Measurements from ENCODE around the gene IL19. TPM values are rescaled to one million over a fixed set of nuclear protein-coding genes. Genes with fewer than 3 reads are reported as not detected.
"Not testable (repeated sequence)": the region's sequence is repeated elsewhere in the genome, so short reads cannot be mapped to it uniquely, and the experiment has no call there.

IL19 gene
- total RNA-seq, 1 donor from 2014 or later: not detected

GRCh38 chr1:206831650-206832049 lies 61.1 kb downstream of the IL19 start:
- DNase-seq (ENCODE audit: low spot score): no peak

GRCh38 chr1:206832352-206832880 lies 61.8 kb downstream of the IL19 start:
- no peak for DNase-seq (ENCODE audit: low spot score)

- DNase-seq (ENCODE audit: low spot score): no peak
These were observed 62.6 kb downstream of the IL19 start for GRCh38 chr1:206833106-206833680.

GRCh38 chr1:206833801-206834200 lies 63.2 kb downstream of the IL19 start:
- no peak for DNase-seq (ENCODE audit: low spot score)

- DNase-seq (ENCODE audit: low spot score): no peak
These were observed 63.6 kb downstream of the IL19 start for GRCh38 chr1:206834217-206834616.

GRCh38 chr1:206834711-206835110 lies 64.1 kb downstream of the IL19 start:
- peak; percentile 32 for DNase-seq (ENCODE audit: low spot score)

GRCh38 chr1:206835186-206835585 lies 64.6 kb downstream of the IL19 start:
- DNase-seq (ENCODE audit: low spot score): no peak

GRCh38 chr1:206836111-206836510 lies 65.5 kb downstream of the IL19 start:
- no peak for DNase-seq (ENCODE audit: low spot score)

- DNase-seq (ENCODE audit: low spot score): no peak
These were observed 68.5 kb downstream of the IL19 start for GRCh38 chr1:206839006-206839560.

- peak; percentile 35 for DNase-seq (ENCODE audit: low spot score)
These were observed 69.3 kb downstream of the IL19 start for GRCh38 chr1:206839857-206840256.

GRCh38 chr1:206841609-206842323 lies 71.2 kb downstream of the IL19 start:
- DNase-seq (ENCODE audit: low spot score): no peak

GRCh38 chr1:206842854-206843253 lies 72.3 kb downstream of the IL19 start:
- no peak for DNase-seq (ENCODE audit: low spot score)

- DNase-seq (ENCODE audit: low spot score): no peak
These were observed 73.1 kb downstream of the IL19 start for GRCh38 chr1:206843626-206844025.

GRCh38 chr1:206846487-206846886 lies 75.9 kb downstream of the IL19 start:
- DNase-seq (ENCODE audit: low spot score): no peak

GRCh38 chr1:206847337-206847834 lies 76.8 kb downstream of the IL19 start:
- DNase-seq (ENCODE audit: low spot score): no peak

GRCh38 chr1:206847946-206848345 lies 77.4 kb downstream of the IL19 start:
- no peak for DNase-seq (ENCODE audit: low spot score)

GRCh38 chr1:206850401-206850800 lies 79.8 kb downstream of the IL19 start:
- no peak for DNase-seq (ENCODE audit: low spot score)

- no peak for DNase-seq (ENCODE audit: low spot score)
These were observed 80.9 kb downstream of the IL19 start for GRCh38 chr1:206851341-206852010.

GRCh38 chr1:206852662-206853061 lies 82.1 kb downstream of the IL19 start:
- DNase-seq (ENCODE audit: low spot score): not testable (repeated sequence)

- not testable (repeated sequence) for DNase-seq (ENCODE audit: low spot score)
These were observed 83.1 kb downstream of the IL19 start for GRCh38 chr1:206853696-206854095.

- no peak for DNase-seq (ENCODE audit: low spot score)
These were observed 84.0 kb downstream of the IL19 start for GRCh38 chr1:206854401-206855129.

Measured in umbilical cord (tissue), 2 donors.